DOHH2 (cell line): ENCODE results near the gene TTC33.
A peak's percentile ranks its signal among the peaks of the same experiment; 100 is the strongest.

Experiments
- H3F3A ChIP-seq: fragments of 200-600 bp; sonication (generic), shearing (Covaris generic); 2 replicates; pipeline ENCODE4 v1.6.0; 2016; ENCODE audit warnings: antibody characterized with exemption, mild to moderate bottlenecking; ENCODE audit not compliant: control insufficient read depth, insufficient read depth
- H3K27ac ChIP-seq: fragments of 200-600 bp; sonication (generic); 2 replicates; pipeline ENCODE4 v1.5.1; 2014; ENCODE audit warnings: low read depth, mild to moderate bottlenecking, low read length, moderate library complexity
- H3K27me3 ChIP-seq: fragments of 200-600 bp; sonication (generic); 2 replicates; pipeline ENCODE4 v1.6.1; 2014; ENCODE audit warnings: mild to moderate bottlenecking, low read length, mixed read lengths; ENCODE audit not compliant: control insufficient read depth
- H3K36me3 ChIP-seq: fragments of 200-600 bp; sonication (generic); 2 replicates; pipeline ENCODE4 v1.6.1; 2014; ENCODE audit warnings: mild to moderate bottlenecking, low read length, moderate library complexity, mixed read lengths; ENCODE audit not compliant: control insufficient read depth
- H3K4me1 ChIP-seq: fragments of 200-600 bp; sonication (generic); 2 replicates; pipeline ENCODE4 v1.6.1; 2014; ENCODE audit warnings: mild to moderate bottlenecking, low read length, mixed read lengths; ENCODE audit not compliant: control insufficient read depth
- H3K4me2 ChIP-seq: fragments of 200-600 bp; sonication (generic); 2 replicates; pipeline ENCODE4 v1.6.0; 2014; ENCODE audit warnings: mild to moderate bottlenecking, low read length, moderate library complexity
- H3K4me3 ChIP-seq: fragments of 200-600 bp; sonication (generic); 2 replicates; pipeline ENCODE4 v1.5.1; 2014; ENCODE audit warnings: mild to moderate bottlenecking, low read length, mixed read lengths
- H3K79me2 ChIP-seq: fragments of 200-600 bp; sonication (generic); 2 replicates; pipeline ENCODE4 v1.6.1; 2014; ENCODE audit warnings: mild to moderate bottlenecking, low read length, mixed read lengths; ENCODE audit not compliant: control insufficient read depth
- H3K9me2 ChIP-seq: fragments of 200-600 bp; sonication (generic); replicated peaks from 2 replicates; pipeline ENCODE4 v1.6.1; 2014; ENCODE audit warnings: mild to moderate bottlenecking, low read length, mixed read lengths; ENCODE audit not compliant: control insufficient read depth
- H3K9me3 ChIP-seq: fragments of 200-600 bp; sonication (generic); 2 replicates; pipeline ENCODE4 v1.6.1; 2014; ENCODE audit warnings: antibody characterized with exemption, low read length, mixed read lengths; ENCODE audit not compliant: control insufficient read depth, insufficient read depth
- H4K20me1 ChIP-seq: fragments of 200-600 bp; sonication (generic); 2 replicates; pipeline ENCODE4 v1.6.0; 2014; ENCODE audit warnings: low read depth, mild to moderate bottlenecking, antibody characterized with exemption, low read length, moderate library complexity; ENCODE audit not compliant: control insufficient read depth, insufficient read depth
- CTCF ChIP-seq: fragments of 200-600 bp; sonication (generic); IDR thresholded peaks from one replicate; pipeline ENCODE4 v1.5.1; 2014; ENCODE audit warnings: antibody characterized with exemption, mild to moderate bottlenecking, low read depth, low read length; ENCODE audit not compliant: poor library complexity, severe bottlenecking
- EZH2phosphoT487 ChIP-seq: fragments of 200-600 bp; sonication (generic); IDR thresholded peaks from 2 replicates; pipeline ENCODE4 v1.6.1; 2017; ENCODE audit warnings: borderline replicate concordance, mild to moderate bottlenecking, antibody characterized with exemption, low read length, moderate library complexity, mixed read lengths

Gene TTC33

DNA sequence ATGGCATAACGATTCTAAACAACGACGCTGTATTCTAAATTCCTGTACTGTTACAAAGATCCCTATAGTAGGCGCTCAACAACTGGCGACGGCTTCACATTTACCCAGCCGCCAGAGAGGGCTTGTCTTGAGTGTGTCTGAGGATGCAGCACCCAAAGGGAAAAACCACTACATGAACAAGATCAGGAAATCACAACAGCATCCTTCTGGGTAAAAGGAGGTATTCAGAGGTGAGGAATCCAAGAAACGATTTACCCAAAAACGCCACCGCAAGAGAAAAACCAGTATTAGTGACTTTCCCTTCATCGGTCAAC, 711 bp downstream of the TTC33 start:
- Histone ChIP-seq H3F3A (peaks cover 14% of the 10 kb centered on the region; the same call in 1 of the 2 replicates), H3K9me2 (no peaks in the 10 kb centered on the region), H3K36me3 (no peaks in the 10 kb centered on the region), H3K4me3 (peak overlapping the region; percentile 83), H3K4me1 (peaks cover 20% of the 10 kb centered on the region), H3K79me2 (peaks cover 55% of the 10 kb centered on the region), H3K27me3 (no peaks in the 10 kb centered on the region), H3K9me3 (no peaks in the 10 kb centered on the region), H4K20me1 (peaks cover 4% of the 10 kb centered on the region; the same call in 1 of the 2 replicates), H3K27ac (peak overlapping the region; percentile 62), H3K4me2 (peak overlapping the region; percentile 78)
- TF ChIP-seq EZH2phosphoT487: no peak
- peak; percentile 84 for TF ChIP-seq CTCF

DNA sequence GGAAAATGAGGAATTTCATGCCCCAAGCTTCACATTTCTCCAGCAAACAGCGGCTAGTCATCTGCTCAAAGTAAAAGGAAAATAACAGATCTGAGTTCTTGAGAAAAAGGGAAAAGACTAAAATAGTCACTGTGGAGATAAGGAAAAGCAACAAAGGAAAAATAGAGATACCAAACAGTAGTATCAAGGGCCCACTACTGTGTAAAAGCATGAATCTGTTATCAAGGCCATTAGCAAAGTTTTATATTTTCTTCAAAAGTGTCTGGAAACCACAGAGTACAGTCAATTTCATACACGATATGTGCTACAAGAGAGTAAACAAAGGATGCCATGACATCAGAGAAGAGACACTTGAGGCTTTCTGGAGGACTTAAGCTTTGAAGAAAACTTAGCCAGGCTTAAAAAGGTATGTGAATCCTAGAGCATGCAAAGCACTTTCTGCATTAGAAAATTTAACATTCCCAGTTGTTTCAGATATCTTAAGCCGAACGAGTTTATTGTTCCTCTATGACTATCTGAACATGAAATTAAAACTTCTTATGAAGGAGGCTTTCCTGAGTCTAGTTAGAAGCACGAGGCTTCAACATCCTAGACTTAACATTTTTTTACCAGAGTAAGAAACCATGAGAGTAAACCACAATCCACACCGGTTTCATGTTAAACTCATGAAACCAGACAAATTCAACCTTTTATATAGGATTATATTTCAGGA, 1.2 kb downstream of the TTC33 start:
- H3K27ac ChIP-seq: peak overlapping the region; percentile 62
- H3K4me3 ChIP-seq: peak overlapping the region; percentile 83
- no peaks in the 10 kb centered on the region for H3K36me3 ChIP-seq

GRCh38 chr5:40746703-40747102, 9.1 kb downstream of the TTC33 start:
- TF ChIP-seq EZH2phosphoT487: no peak
- TF ChIP-seq CTCF: no peak
- H3K36me3 ChIP-seq: peaks cover 6% of the 10 kb centered on the region
- H3K4me3 ChIP-seq: no peak overlapping the region
- peak overlapping the region; percentile 27; the same call in 1 of the 2 replicates for H3K4me2 ChIP-seq
- no peaks in the 10 kb centered on the region for H3K27me3 ChIP-seq
- H3F3A ChIP-seq: no peaks in the 10 kb centered on the region
- H4K20me1 ChIP-seq: no peaks in the 10 kb centered on the region
- no peaks in the 10 kb centered on the region for H3K9me2 ChIP-seq
- H3K4me1 ChIP-seq: peaks cover 15% of the 10 kb centered on the region
- no peaks in the 10 kb centered on the region for H3K9me3 ChIP-seq
- H3K79me2 ChIP-seq: peaks cover 60% of the 10 kb centered on the region
- no peak overlapping the region for H3K27ac ChIP-seq

More for the DNA sequence above, 1.2 kb downstream of the TTC33 start:
- Histone ChIP-seq H3K9me2 (no peaks in the 10 kb centered on the region), H3K9me3 (no peaks in the 10 kb centered on the region), H3K79me2 (peaks cover 58% of the 10 kb centered on the region), H3K27me3 (no peaks in the 10 kb centered on the region), H3K4me1 (peaks cover 20% of the 10 kb centered on the region), H3K4me2 (peak overlapping the region; percentile 78), H3F3A (peaks cover 11% of the 10 kb centered on the region; the same call in 1 of the 2 replicates), H4K20me1 (peaks cover 4% of the 10 kb centered on the region; the same call in 1 of the 2 replicates)
- TF ChIP-seq CTCF (no peak), EZH2phosphoT487 (no peak)
